DOHH2 (cell line): ENCODE data around the gene LCN15.

Experiments used
- H3F3A ChIP-seq: fragments of 200-600 bp; sonication (generic), shearing (Covaris generic); 2 replicates; pipeline ENCODE4 v1.6.0; 2016; ENCODE audit warnings: antibody characterized with exemption, mild to moderate bottlenecking; ENCODE audit not compliant: control insufficient read depth, insufficient read depth
- H3K27ac ChIP-seq: fragments of 200-600 bp; sonication (generic); 2 replicates; pipeline ENCODE4 v1.5.1; 2014; ENCODE audit warnings: low read depth, mild to moderate bottlenecking, low read length, moderate library complexity
- H3K27me3 ChIP-seq: fragments of 200-600 bp; sonication (generic); 2 replicates; pipeline ENCODE4 v1.6.1; 2014; ENCODE audit warnings: mild to moderate bottlenecking, low read length, mixed read lengths; ENCODE audit not compliant: control insufficient read depth
- H3K36me3 ChIP-seq: fragments of 200-600 bp; sonication (generic); 2 replicates; pipeline ENCODE4 v1.6.1; 2014; ENCODE audit warnings: mild to moderate bottlenecking, low read length, moderate library complexity, mixed read lengths; ENCODE audit not compliant: control insufficient read depth
- H3K4me1 ChIP-seq: fragments of 200-600 bp; sonication (generic); 2 replicates; pipeline ENCODE4 v1.6.1; 2014; ENCODE audit warnings: mild to moderate bottlenecking, low read length, mixed read lengths; ENCODE audit not compliant: control insufficient read depth
- H3K4me2 ChIP-seq: fragments of 200-600 bp; sonication (generic); 2 replicates; pipeline ENCODE4 v1.6.0; 2014; ENCODE audit warnings: mild to moderate bottlenecking, low read length, moderate library complexity
- H3K4me3 ChIP-seq: fragments of 200-600 bp; sonication (generic); 2 replicates; pipeline ENCODE4 v1.5.1; 2014; ENCODE audit warnings: mild to moderate bottlenecking, low read length, mixed read lengths
- H3K79me2 ChIP-seq: fragments of 200-600 bp; sonication (generic); 2 replicates; pipeline ENCODE4 v1.6.1; 2014; ENCODE audit warnings: mild to moderate bottlenecking, low read length, mixed read lengths; ENCODE audit not compliant: control insufficient read depth
- H3K9me2 ChIP-seq: fragments of 200-600 bp; sonication (generic); replicated peaks from 2 replicates; pipeline ENCODE4 v1.6.1; 2014; ENCODE audit warnings: mild to moderate bottlenecking, low read length, mixed read lengths; ENCODE audit not compliant: control insufficient read depth
- H3K9me3 ChIP-seq: fragments of 200-600 bp; sonication (generic); 2 replicates; pipeline ENCODE4 v1.6.1; 2014; ENCODE audit warnings: antibody characterized with exemption, low read length, mixed read lengths; ENCODE audit not compliant: control insufficient read depth, insufficient read depth
- H4K20me1 ChIP-seq: fragments of 200-600 bp; sonication (generic); 2 replicates; pipeline ENCODE4 v1.6.0; 2014; ENCODE audit warnings: low read depth, mild to moderate bottlenecking, antibody characterized with exemption, low read length, moderate library complexity; ENCODE audit not compliant: control insufficient read depth, insufficient read depth
- CTCF ChIP-seq: fragments of 200-600 bp; sonication (generic); IDR thresholded peaks from one replicate; pipeline ENCODE4 v1.5.1; 2014; ENCODE audit warnings: antibody characterized with exemption, mild to moderate bottlenecking, low read depth, low read length; ENCODE audit not compliant: poor library complexity, severe bottlenecking
- EZH2phosphoT487 ChIP-seq: fragments of 200-600 bp; sonication (generic); IDR thresholded peaks from 2 replicates; pipeline ENCODE4 v1.6.1; 2017; ENCODE audit warnings: borderline replicate concordance, mild to moderate bottlenecking, antibody characterized with exemption, low read length, moderate library complexity, mixed read lengths

The LCN15 gene

GRCh38 chr9:136725612-136726011 is 38.7 kb downstream of the LCN15 start:
- peak overlapping the region; percentile 97 for H3K4me3 ChIP-seq
- TF ChIP-seq CTCF (no peak), EZH2phosphoT487 (no peak)
- peak overlapping the region; percentile 83 for H3K4me2 ChIP-seq
- H3K27ac ChIP-seq: no peak overlapping the region
- H3K9me3 ChIP-seq: no peaks in the 10 kb centered on the region
- H3K79me2 ChIP-seq: peaks cover 55% of the 10 kb centered on the region
- H3K4me1 ChIP-seq: peaks cover 32% of the 10 kb centered on the region
- no peaks in the 10 kb centered on the region for H3K27me3 ChIP-seq
- peaks cover 52% of the 10 kb centered on the region for H3F3A ChIP-seq
- peaks cover 64% of the 10 kb centered on the region for H3K36me3 ChIP-seq
- H4K20me1 ChIP-seq: peaks cover 24% of the 10 kb centered on the region
- H3K9me2 ChIP-seq: no peaks in the 10 kb centered on the region

DNA sequence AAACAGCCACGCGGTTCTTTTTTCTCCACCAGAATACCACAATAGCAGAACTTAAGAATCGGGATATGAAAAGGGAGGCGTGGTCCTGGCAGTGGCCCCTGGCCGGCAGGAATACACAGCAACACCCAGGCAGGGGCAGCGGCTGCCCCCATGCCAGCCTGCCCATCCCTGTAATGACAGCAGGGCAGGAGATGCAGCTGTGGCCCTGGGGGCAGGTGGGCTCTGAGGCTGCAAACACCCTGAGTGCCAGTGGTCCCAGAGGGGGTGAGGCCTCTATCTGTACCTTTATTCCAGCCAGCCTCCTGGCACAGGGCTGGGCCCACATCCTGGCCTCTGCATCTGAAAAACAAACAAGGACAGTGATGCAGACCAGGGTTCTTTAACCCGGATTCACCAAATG is 39.5 kb downstream of the LCN15 start:
- TF ChIP-seq CTCF (no peak), EZH2phosphoT487 (no peak)
- no peak overlapping the region for H3K4me3 ChIP-seq
- no peaks in the 10 kb centered on the region for H3K27me3 ChIP-seq
- peaks cover 47% of the 10 kb centered on the region for H3K79me2 ChIP-seq
- peaks cover 33% of the 10 kb centered on the region for H3K4me1 ChIP-seq
- H3K27ac ChIP-seq: no peak overlapping the region
- no peaks in the 10 kb centered on the region for H3K9me3 ChIP-seq
- H3K9me2 ChIP-seq: no peaks in the 10 kb centered on the region
- peaks cover 24% of the 10 kb centered on the region for H4K20me1 ChIP-seq
- peaks cover 54% of the 10 kb centered on the region for H3F3A ChIP-seq
- peaks cover 63% of the 10 kb centered on the region for H3K36me3 ChIP-seq
- H3K4me2 ChIP-seq: no peak overlapping the region

DNA sequence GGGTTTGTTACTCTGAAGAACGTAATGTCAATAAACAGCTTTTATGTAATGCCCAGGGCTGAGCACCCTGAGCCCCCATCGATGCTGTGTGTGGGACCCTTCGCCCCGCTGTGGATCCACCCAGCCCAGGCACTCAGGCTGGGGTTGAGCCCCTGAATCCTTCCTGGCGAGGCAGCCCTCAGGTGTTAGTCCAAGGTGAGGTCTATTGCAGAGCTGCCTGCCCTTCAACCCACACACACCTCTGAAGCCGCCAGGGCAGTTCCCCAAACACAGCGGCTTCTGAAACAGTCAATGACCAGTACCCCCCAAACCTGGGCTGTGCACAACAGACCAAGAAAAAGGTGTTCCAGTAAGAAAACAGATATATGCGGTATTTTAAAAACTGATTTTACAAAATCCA is 40.3 kb downstream of the LCN15 start:
- no peaks in the 10 kb centered on the region for H3K9me3 ChIP-seq
- H3K79me2 ChIP-seq: peaks cover 39% of the 10 kb centered on the region
- no peak for TF ChIP-seq CTCF
- no peak for TF ChIP-seq EZH2phosphoT487
- H3K36me3 ChIP-seq: peaks cover 63% of the 10 kb centered on the region
- no peak overlapping the region for H3K4me2 ChIP-seq
- peaks cover 54% of the 10 kb centered on the region for H3F3A ChIP-seq
- peaks cover 24% of the 10 kb centered on the region for H4K20me1 ChIP-seq
- no peaks in the 10 kb centered on the region for H3K27me3 ChIP-seq
- no peaks in the 10 kb centered on the region for H3K9me2 ChIP-seq
- H3K27ac ChIP-seq: no peak overlapping the region
- H3K4me1 ChIP-seq: peaks cover 33% of the 10 kb centered on the region
- H3K4me3 ChIP-seq: no peak overlapping the region

GRCh38 chr9:136723362-136723976 is 40.8 kb downstream of the LCN15 start:
- peaks cover 63% of the 10 kb centered on the region for H3K36me3 ChIP-seq
- H3K4me1 ChIP-seq: peaks cover 37% of the 10 kb centered on the region
- H3K27me3 ChIP-seq: no peaks in the 10 kb centered on the region
- no peak overlapping the region for H3K4me2 ChIP-seq
- H3K79me2 ChIP-seq: peaks cover 34% of the 10 kb centered on the region
- no peaks in the 10 kb centered on the region for H3K9me3 ChIP-seq
- TF ChIP-seq CTCF: no peak
- TF ChIP-seq EZH2phosphoT487: no peak
- H3F3A ChIP-seq: peaks cover 54% of the 10 kb centered on the region
- H4K20me1 ChIP-seq: peaks cover 24% of the 10 kb centered on the region
- H3K9me2 ChIP-seq: no peaks in the 10 kb centered on the region
- H3K4me3 ChIP-seq: no peak overlapping the region
- H3K27ac ChIP-seq: no peak overlapping the region
